ENCODE results near the gene TNFRSF18.

GRCh38 chr1:1225913-1226312 lies 19.5 kb upstream of the TNFRSF18 start:
- no peak for TF ChIP-seq POLR2A (IDR thresholded peaks at IDR 0.05; ENCODE audit: low read depth, low read length)
- no peak for TF ChIP-seq POLR2AphosphoS5 (IDR thresholded peaks at IDR 0.05; ENCODE audit: low read depth, low read length)

Measured in GM12892 (cell line).